GM20431 (cell line): ENCODE measurements around the gene HOXA13.

ENCODE experiments used
- in situ Hi-C: fragments of 300-500 bp; cut with MseI, MboI; formaldehyde crosslinking; loops from one replicate; pipeline ENCODE4 v1.15.0; 2020; ENCODE audit warnings: low sequenced_read_pairs; ENCODE audit not compliant: unreplicated experiment

Gene HOXA13

DNA sequence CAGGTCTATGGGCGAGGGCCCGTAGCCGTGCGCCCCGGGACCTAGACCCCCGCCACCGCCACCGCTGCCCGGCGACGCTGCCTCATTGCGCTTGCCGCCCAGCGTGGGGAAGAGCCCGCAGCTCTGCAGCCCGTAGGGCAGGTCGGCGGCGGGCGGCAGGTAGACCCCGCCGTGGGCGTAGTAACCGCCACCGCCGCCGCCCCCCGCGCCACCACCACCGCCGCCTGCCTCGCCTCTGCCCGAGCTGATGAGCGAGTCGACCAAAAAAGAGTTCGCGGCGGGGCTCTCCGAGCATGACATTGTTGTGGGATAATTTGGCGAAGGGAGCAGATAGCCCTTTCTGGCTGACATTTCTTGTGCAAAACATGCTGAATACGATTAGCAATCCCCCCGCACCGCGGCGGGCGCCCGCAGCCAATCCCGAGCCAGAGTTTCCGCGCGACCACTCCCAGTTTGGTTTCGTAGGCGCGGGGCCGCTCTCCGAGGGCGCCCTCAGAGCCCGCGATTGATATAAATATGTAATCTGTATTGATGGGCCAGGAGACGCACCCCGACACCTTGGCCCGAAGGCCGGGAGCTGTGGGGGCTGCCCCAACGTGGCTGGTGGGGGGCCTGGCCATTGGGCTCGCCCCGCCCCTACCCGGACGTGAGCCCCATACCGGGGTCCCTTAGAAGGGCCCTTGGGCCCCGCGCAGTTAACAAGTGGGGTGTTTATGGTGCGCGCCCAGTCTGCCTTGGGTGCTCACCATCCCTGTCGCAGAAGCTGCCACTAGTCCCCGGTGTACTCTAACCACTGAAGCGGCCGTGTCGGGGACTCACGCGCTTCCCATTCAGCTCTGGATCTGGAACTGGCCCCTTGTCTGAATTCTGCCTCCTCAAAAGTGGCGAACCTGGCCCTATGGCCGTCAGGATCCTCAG, 25.7 kb downstream of the HOXA13 start, which contains the start of gene HOXA10:
Gene HOXA10 (minus strand): TSS at position 365 of the 918 bp plus-strand sequence. CDS start 14 bp downstream, at position 351.
- in situ Hi-C loops: loop anchor here (25.0 kb wide), 2 partner anchors 787 to 1312 kb away; no protein-coding TSS in a partner anchor

- in situ Hi-C loops: loop anchor here (25.0 kb wide), 2 partner anchors 786 to 1311 kb away; no protein-coding TSS in a partner anchor
Measured at GRCh38 chr7:27173511-27173955, 26.4 kb downstream of the HOXA13 start.

GRCh38 chr7:27172823-27173510, 26.9 kb downstream of the HOXA13 start:
- in situ Hi-C loops: loop anchor here (25.0 kb wide), 2 partner anchors 786 to 1311 kb away; no protein-coding TSS in a partner anchor

- in situ Hi-C loops: loop anchor here (25.0 kb wide), 2 partner anchors 785 to 1310 kb away; no protein-coding TSS in a partner anchor
Measured at GRCh38 chr7:27172315-27172774, 27.5 kb downstream of the HOXA13 start.

GRCh38 chr7:27171637-27172314, 28.1 kb downstream of the HOXA13 start:
- in situ Hi-C loops: loop anchor here (25.0 kb wide), 2 partner anchors 784 to 1309 kb away; no protein-coding TSS in a partner anchor

- in situ Hi-C loops: loop anchor here (25.0 kb wide), 2 partner anchors 784 to 1309 kb away; no protein-coding TSS in a partner anchor
Measured at GRCh38 chr7:27171325-27171636, 28.6 kb downstream of the HOXA13 start.

GRCh38 chr7:27170426-27171324, 29.2 kb downstream of the HOXA13 start:
- in situ Hi-C loops: loop anchor here (25.0 kb wide), 2 partner anchors 783 to 1308 kb away; no protein-coding TSS in a partner anchor

DNA sequence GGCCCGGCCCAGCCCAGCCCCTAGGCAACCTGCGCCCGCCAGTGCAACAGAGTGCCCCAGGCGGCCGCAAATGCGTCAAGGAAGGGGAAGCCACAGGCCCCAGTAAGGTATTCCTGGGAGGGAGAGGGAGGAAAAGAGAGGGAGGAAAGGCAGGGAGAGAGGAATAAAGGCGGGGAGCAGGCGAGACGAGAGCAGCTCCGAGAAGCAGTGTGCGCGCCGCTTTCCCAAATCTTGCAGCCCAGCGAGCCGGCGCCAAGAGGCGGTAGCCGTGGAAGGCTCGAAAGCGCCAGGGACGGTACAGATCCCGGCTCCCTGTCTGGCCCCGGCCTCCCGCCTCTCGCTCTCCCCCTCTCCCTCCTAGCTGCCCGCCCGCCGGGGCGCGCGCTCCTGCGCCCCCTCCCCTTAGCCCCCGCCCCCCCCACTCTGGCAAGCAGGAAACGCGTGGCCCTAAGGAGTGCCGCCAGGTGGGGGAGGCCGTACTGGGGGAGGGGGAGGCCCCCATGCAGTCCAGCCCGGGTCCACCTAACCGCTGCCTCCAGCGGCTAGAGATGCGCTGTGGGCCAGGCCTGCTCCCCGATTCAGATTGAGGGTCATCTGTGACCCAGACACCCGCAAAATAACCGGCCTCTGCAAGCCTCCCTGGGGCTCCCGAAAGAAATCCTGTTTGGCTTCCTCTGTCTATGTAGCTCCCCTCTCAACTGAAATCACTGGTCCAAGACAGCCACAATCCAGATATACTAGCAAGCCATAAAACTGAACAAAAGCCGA, 30.0 kb downstream of the HOXA13 start:
- in situ Hi-C loops: loop anchor here (25.0 kb wide), 2 partner anchors 783 to 1308 kb away; no protein-coding TSS in a partner anchor

- in situ Hi-C loops: loop anchor here (25.0 kb wide), 2 partner anchors 781 to 1306 kb away; no protein-coding TSS in a partner anchor
Measured at GRCh38 chr7:27168265-27168947, 31.5 kb downstream of the HOXA13 start.

GRCh38 chr7:27167916-27168264, 32.0 kb downstream of the HOXA13 start:
- in situ Hi-C loops: loop anchor here (25.0 kb wide), 2 partner anchors 781 to 1306 kb away; no protein-coding TSS in a partner anchor

DNA sequence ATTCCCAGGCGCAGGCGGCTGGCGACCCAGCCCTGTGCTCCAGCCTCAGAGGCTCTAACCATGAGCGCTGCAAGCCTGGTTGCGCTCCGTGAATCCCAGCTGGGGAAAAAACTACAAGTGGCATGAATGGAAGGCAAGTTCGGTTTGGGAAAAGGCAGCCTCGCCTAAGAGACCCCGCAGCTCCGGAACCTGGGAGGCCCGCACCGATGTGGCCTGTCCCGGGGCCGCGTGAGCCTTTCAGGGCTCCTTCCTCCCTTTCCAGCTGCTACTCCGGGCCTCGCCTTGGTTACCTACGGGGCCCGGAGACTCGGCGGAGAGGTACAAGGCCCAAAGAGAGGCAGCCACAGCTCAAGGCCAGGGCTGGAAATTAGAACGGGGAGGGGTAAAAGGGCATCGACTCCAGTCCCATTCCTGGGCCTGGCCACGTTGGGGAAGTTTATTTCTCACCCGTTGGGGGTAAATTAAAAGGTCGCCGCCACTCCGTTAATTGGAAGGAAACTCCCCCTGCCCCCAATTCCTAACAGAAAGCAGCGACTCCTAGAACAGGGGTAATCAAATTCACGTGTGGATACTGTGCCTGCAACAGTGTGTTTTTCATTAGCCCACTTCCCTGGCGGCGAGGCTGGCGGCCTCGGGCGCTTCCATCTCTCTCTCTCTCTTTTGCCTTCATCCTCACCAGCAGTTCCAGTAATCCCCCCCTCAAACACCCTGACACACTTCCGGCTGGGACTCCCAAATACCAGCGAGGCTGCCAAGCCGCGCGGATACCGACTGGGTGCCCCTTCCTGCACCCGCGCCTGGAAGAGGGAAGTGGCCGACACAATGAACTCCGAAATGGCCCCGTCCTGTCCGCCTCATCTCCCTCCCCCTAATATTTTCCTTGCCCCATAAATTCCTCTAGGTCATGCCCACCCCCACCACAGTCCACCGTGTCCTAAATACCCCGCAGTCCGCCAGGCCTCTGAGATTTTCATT, 33.1 kb downstream of the HOXA13 start:
- in situ Hi-C loops: loop anchor here (25.0 kb wide), 2 partner anchors 780 to 1305 kb away; no protein-coding TSS in a partner anchor

DNA sequence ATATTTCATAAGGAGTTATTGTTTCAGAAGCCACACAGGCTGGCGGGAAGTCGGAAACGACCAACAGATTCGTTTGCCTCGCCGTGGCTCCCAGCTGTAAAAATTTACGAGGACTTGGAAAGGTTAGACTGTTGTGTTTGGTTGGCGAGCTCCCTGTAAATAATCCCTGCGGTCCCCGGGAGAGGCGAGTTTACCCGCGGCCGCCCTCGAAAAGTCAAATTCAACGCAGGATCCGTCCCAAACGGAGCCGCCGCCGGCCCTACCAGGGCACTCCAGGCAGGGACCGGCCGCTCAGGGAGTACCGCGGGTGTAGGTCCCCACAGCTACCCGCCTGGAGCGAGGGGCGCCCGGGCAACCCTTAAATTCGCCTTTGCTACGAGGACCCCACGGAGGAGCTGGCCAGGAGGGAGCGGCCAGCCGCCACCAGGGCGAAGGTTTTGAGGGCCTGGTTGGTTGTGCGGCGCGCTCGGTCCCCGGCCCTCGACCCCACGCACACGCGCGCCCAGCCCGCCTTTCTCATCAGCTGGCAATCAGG, 33.8 kb downstream of the HOXA13 start:
- in situ Hi-C loops: loop anchor here (25.0 kb wide), 2 partner anchors 779 to 1304 kb away; no protein-coding TSS in a partner anchor

- in situ Hi-C loops: loop anchor here (25.0 kb wide), 2 partner anchors 778 to 1303 kb away; no protein-coding TSS in a partner anchor
Measured at GRCh38 chr7:27165089-27165995, 34.5 kb downstream of the HOXA13 start, which contains the start of gene HOXA9. Gene HOXA9, minus strand, starts transcription at chr7:27165537. Its CDS starts 80 bp downstream, at chr7:27165457.

- in situ Hi-C loops: loop anchor here (25.0 kb wide), 2 partner anchors 777 to 1302 kb away; no protein-coding TSS in a partner anchor
Measured at GRCh38 chr7:27164367-27165088, 35.4 kb downstream of the HOXA13 start.
